Transverse colon (tissue), 4 donors: ENCODE data around the gene GALNT10. TPM values are rescaled to one million over a fixed set of nuclear protein-coding genes. Genes with fewer than 3 reads are reported as not detected.

ENCODE experiments used
- DNase-seq: peaks from one replicate; pipeline ENCODE4 v3.0.0-alpha.2; 2019
- H3K27ac ChIP-seq, 4 donors: fragments of 200-600 bp; sonication (generic); 2 replicates each; pipeline ENCODE4 v1.5.1; 2016 to 2018; ENCODE audit warnings: inconsistent platforms in 4 of 4
- H3K27me3 ChIP-seq: fragments of 200-600 bp; sonication (generic); 2 replicates; pipeline ENCODE4 v1.5.1; 2017; ENCODE audit warnings: inconsistent platforms
- H3K36me3 ChIP-seq, 4 donors: fragments of 200-600 bp; sonication (generic); 2 replicates each; pipeline ENCODE4 v1.5.1; 2017 to 2019; ENCODE audit warnings: inconsistent platforms in 4 of 4
- H3K4me1 ChIP-seq, 4 donors: fragments of 200-600 bp; sonication (generic); 2 replicates each; pipeline ENCODE4 v1.5.1; 2017 to 2020; ENCODE audit warnings: inconsistent platforms in 4 of 4
- H3K4me3 ChIP-seq, 4 donors: fragments of 200-600 bp; sonication (generic); 1 replicate in 1 of 4; 2 replicates in 3 of 4; pipeline versions ENCODE4 v1.5.1 to v1.6.1; 2017 to 2019; ENCODE audit warnings: inconsistent platforms in 4 of 4
- H3K9me3 ChIP-seq, 2 donors: fragments of 200-600 bp; sonication (generic); 2 replicates each; pipeline ENCODE4 v1.5.1; 2017 to 2019; ENCODE audit warnings: inconsistent platforms in 2 of 2
- EP300 ChIP-seq: sonication (generic); formaldehyde crosslinking; IDR thresholded peaks from one replicate; pipeline ENCODE4 v1.6.1; 2017; ENCODE audit warnings: antibody characterized with exemption, low read depth
- POLR2A ChIP-seq: fragments of 450-650 bp; IDR thresholded peaks from one replicate; pipeline ENCODE4 v1.6.1; 2016; ENCODE audit warnings: antibody characterized with exemption, mild to moderate bottlenecking, moderate library complexity
- POLR2AphosphoS5 ChIP-seq, 3 donors: sonication (generic); formaldehyde crosslinking; IDR thresholded peaks; one replicate each; pipeline ENCODE4 v1.6.1; 2016; ENCODE audit warnings: antibody characterized with exemption in 3 of 3
- WGBS, 2 donors: methylation state at CpG; one replicate each; pipeline ENCODE4 v1.1.5; 2018; ENCODE audit warnings: low coverage in 1 of 2; 5-methylcytosine and 5-hydroxymethylcytosine counted together
- in situ Hi-C, 4 donors: fragments of 200-750 bp; cut with MboI; loops; one replicate each; pipeline versions ENCODE4 v1.15.0 to v1.15.1; 2017; ENCODE audit warnings: low sequenced_read_pairs in 3 of 4, low pct_ligation_motif_present in 1 of 4, low pct_unique_long_range_greater_than_20kb in 1 of 4
- intact Hi-C: fragments of 100-400 bp; cut with DNase I; formaldehyde crosslinking; loops from one replicate; pipeline ENCODE4 v1.15.1; 2023; ENCODE audit warnings: low total_unique reads
- total RNA-seq, 4 donors: library from RNA; depleted of rRNA; stranded (reverse); fragments of >200 nt; gene quantifications; one replicate each; pipeline ENCODE4 v1.1.0, GENCODE V29; 2016
- TF ChIP-seq, protein P1 (sequence below), 5 experiments: fragments of 200-600 bp in 3 of 5; fragments of 450-650 bp in 2 of 5; sonication (generic) in 3 of 5; IDR thresholded peaks; 1 replicate in 2 of 5; 2 replicates in 3 of 5; pipeline ENCODE4 v1.5.1; 2016 to 2017; ENCODE audit warnings: antibody characterized with exemption in 5 of 5, inconsistent platforms in 3 of 5, mild to moderate bottlenecking in 2 of 5, moderate library complexity in 1 of 5

GALNT10 gene
- total RNA-seq, 4 donors from 2014 or later, result 18.7 to 142 (median 39.3) TPM

DNA sequence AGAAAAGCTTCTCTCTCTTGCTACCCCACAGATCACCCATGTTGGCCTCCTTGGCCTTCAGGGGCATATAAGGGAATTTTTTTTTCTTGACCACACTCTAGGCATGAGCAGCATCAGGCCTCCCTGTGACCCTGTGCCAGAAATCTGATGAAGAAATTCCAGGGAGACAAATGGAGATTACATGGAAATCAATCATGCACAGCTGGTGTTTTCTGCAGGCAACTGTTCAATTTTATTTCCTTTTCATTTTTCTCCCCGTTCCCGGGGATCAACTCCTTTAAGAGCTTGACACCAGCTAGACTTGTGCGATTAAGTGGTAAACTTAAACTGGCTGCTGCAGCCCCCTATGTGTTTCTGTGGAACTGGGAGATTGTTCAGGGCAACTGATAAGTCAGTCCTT is 59.3 kb downstream of the GALNT10 start:
- intact Hi-C loops (no loop called here), in situ Hi-C loops (no loop called here)
- DNase-seq, result no peak
- H3K4me3 ChIP-seq, result no peak overlapping the region
- TF ChIP-seq POLR2AphosphoS5 (IDR thresholded peaks at IDR 0.05) (no peak), POLR2A (no peak), EP300 (no peak)
- TF ChIP-seq, protein P1, sequence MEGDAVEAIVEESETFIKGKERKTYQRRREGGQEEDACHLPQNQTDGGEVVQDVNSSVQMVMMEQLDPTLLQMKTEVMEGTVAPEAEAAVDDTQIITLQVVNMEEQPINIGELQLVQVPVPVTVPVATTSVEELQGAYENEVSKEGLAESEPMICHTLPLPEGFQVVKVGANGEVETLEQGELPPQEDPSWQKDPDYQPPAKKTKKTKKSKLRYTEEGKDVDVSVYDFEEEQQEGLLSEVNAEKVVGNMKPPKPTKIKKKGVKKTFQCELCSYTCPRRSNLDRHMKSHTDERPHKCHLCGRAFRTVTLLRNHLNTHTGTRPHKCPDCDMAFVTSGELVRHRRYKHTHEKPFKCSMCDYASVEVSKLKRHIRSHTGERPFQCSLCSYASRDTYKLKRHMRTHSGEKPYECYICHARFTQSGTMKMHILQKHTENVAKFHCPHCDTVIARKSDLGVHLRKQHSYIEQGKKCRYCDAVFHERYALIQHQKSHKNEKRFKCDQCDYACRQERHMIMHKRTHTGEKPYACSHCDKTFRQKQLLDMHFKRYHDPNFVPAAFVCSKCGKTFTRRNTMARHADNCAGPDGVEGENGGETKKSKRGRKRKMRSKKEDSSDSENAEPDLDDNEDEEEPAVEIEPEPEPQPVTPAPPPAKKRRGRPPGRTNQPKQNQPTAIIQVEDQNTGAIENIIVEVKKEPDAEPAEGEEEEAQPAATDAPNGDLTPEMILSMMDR (IDR thresholded peaks at IDR 0.05), result no peak
- H3K27me3 ChIP-seq, result no peaks in the 10 kb centered on the region
- WGBS, 2 donors, result 65% methylated on average over 3 of the region's 3 CpGs; no CpG with 5 or more reads in 1 of the 2 donors
- H3K27ac ChIP-seq, result no peak overlapping the region
- no peaks in the 10 kb centered on the region for H3K9me3 ChIP-seq
- peaks cover 0 to 6% (median 0%) of the 10 kb centered on the region in 4 donors for H3K4me1 ChIP-seq
- H3K36me3 ChIP-seq, result no peaks in the 10 kb centered on the region

DNA sequence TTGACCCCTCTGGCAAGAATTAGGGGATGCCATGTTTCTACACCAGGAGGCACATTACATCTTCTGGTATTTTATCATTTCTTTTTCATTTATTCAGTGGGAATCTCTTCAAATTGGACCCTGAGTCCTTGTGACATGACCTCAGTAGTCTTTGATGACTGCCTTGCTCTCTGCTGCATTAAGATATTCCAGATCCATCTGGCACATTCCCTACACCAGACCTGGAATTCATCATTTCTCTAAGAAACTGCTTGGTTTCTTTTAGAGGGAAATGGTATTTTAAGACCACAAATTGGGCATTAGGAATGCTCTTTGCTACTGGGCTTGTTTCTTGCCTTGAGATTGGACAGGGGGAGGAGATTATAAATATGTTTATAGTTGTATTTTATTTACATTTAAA is 61.0 kb downstream of the GALNT10 start:
- intact Hi-C loops, result no loop called here
- peaks cover 0 to 6% (median 0%) of the 10 kb centered on the region in 4 donors for H3K4me1 ChIP-seq
- in situ Hi-C loops, result no loop called here
- no peak overlapping the region for H3K4me3 ChIP-seq
- H3K9me3 ChIP-seq, result no peaks in the 10 kb centered on the region
- TF ChIP-seq, protein P1 (IDR thresholded peaks at IDR 0.05), result no peak
- TF ChIP-seq EP300 (no peak), POLR2AphosphoS5 (IDR thresholded peaks at IDR 0.05) (no peak), POLR2A (no peak)
- DNase-seq, result no peak
- H3K36me3 ChIP-seq, result no peaks in the 10 kb centered on the region
- no peaks in the 10 kb centered on the region for H3K27me3 ChIP-seq
- no peak overlapping the region for H3K27ac ChIP-seq

DNA sequence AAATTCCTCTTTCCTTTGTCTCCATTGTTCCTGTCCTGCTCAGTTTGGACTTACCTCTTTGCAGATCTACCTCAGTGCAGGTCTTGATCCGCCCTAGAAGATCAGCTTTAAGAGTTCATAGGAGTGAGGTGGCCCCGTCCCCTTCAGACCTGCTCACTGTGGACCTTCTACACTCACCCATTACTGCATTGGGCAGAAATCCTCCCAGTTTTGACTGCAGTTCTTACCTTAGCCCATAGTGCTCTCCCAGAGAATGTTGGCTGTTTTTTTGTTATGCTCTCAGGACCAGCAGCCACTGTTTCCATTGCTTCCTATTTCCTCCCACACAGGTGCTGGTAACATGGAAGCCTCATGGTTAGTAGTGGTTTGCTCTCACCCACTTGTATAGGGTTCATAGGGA is 63.3 kb downstream of the GALNT10 start:
- TF ChIP-seq EP300, result no peak
- no peak for TF ChIP-seq POLR2A
- TF ChIP-seq, protein P1 (IDR thresholded peaks at IDR 0.05), result no peak
- TF ChIP-seq POLR2AphosphoS5 (IDR thresholded peaks at IDR 0.05), result no peak
- in situ Hi-C loops, result no loop called here

DNA sequence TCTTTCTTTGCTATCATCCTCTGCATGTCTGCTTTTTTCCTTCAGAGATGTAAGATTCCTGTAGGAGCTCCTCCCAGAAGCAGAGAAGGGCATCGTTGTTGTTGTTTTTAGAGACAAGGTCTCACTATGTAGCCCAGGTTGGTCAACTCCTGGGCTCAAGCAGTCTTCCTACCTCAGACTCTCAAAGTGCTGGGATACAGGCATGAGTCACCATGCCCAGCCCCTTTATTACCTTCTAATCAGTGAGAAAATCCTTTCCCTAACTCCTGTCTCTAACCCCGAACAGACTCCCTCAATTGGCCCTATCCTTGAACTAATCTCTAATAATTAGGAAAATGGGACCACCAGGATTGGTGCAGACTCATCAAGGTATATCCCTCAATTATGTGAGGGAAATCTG is 64.4 kb downstream of the GALNT10 start:
- H3K4me1 ChIP-seq, result peaks cover 0 to 9% (median 3%) of the 10 kb centered on the region in 4 donors
- intact Hi-C loops, result no loop called here
- no peak overlapping the region for H3K4me3 ChIP-seq
- no peaks in the 10 kb centered on the region for H3K36me3 ChIP-seq
- no peaks in the 10 kb centered on the region for H3K9me3 ChIP-seq
- no peak for DNase-seq
- 67 to 78% methylated on average over 1 to 2 of the region's 2 CpGs for WGBS, 2 donors
- H3K27me3 ChIP-seq, result no peaks in the 10 kb centered on the region
- in situ Hi-C loops, result no loop called here
- no peak overlapping the region for H3K27ac ChIP-seq
- TF ChIP-seq EP300 (no peak), POLR2AphosphoS5 (IDR thresholded peaks at IDR 0.05) (no peak), POLR2A (no peak)
- TF ChIP-seq, protein P1 (IDR thresholded peaks at IDR 0.05), result no peak

More for the DNA sequence above, 63.3 kb downstream of the GALNT10 start:
- no peak for DNase-seq
- H3K9me3 ChIP-seq, result no peaks in the 10 kb centered on the region
- peaks cover 0 to 8% (median 4%) of the 10 kb centered on the region in 4 donors for H3K4me1 ChIP-seq
- 100% methylated on average over 2 of the region's 2 CpGs; no CpG with 5 or more reads in 1 of the 2 donors for WGBS, 2 donors
- H3K4me3 ChIP-seq, result no peak overlapping the region
- intact Hi-C loops, result no loop called here
- H3K27ac ChIP-seq, result no peak overlapping the region
- H3K27me3 ChIP-seq, result no peaks in the 10 kb centered on the region
- H3K36me3 ChIP-seq, result no peaks in the 10 kb centered on the region
